ENCODE results near the gene GHR.

- no peak for TF ChIP-seq CTCF (conservative IDR thresholded peaks at IDR 0.05; ENCODE audit: low read length)
- TF ChIP-seq EZH2phosphoT487 (IDR thresholded peaks at IDR 0.05; ENCODE audit: borderline replicate concordance, low read depth, low read length) = no peak
Measured at GRCh38 chr5:42573386-42573785, 150.1 kb downstream of the GHR start.
